ENCODE data around the gene CSNK2A3.

CSNK2A3 gene

DNA sequence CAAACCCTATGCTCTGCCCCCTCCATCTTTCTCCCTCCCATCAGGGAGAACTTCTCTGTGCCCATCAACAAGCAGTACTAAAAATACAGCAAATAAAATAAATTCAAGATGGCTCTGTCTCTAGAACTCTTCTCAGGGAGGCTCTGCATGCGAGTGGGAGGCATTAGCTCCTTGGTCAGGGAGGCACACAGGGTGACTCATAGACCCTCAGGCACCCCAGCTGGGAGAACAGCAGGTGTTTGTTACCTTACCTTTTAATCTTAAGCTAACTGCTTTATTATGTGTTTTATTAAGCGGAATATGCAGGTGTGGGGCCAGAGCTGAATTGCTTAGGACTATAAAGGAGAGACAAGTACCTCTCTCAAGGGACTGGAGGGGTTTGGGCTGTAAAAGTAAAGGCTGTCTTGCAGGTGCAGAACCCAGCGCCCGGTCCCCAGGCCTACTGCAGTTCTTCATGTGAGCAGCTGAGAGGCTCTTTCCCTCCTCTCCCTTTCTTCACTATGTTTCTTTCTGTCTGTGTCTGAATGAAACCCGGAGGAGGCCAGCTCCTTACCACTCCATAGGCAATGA, 20.8 kb downstream of the CSNK2A3 start:
- H3K4me2 ChIP-seq (ENCODE audit: low read depth, low read length, poor library complexity, severe bottlenecking): no peak overlapping the region
- H3K36me3 ChIP-seq (ENCODE audit: insufficient read depth, low read length): no peaks in the 10 kb centered on the region
- no peaks in the 10 kb centered on the region for H3K9me2 ChIP-seq (replicated peaks; ENCODE audit: low read depth, low read length)
- H3K4me1 ChIP-seq (ENCODE audit: insufficient read depth, low read length, poor library complexity, severe bottlenecking): peaks cover 7% of the 10 kb centered on the region
- no peaks in the 10 kb centered on the region for H3K9me3 ChIP-seq (ENCODE audit: insufficient read depth, low read depth, low read length)
- no peaks in the 10 kb centered on the region for H3K79me2 ChIP-seq (ENCODE audit: insufficient read depth, low read length)
- H4K20me1 ChIP-seq (ENCODE audit: insufficient read depth, low read length, poor library complexity, severe bottlenecking): no peaks in the 10 kb centered on the region
- H3F3A ChIP-seq (ENCODE audit: low read depth): no peaks in the 10 kb centered on the region
- H2AFZ ChIP-seq (ENCODE audit: low read length): no peak overlapping the region
- no peak for TF ChIP-seq EZH2phosphoT487 (IDR thresholded peaks at IDR 0.05; ENCODE audit: borderline replicate concordance)
- no peak for TF ChIP-seq CTCF (conservative IDR thresholded peaks at IDR 0.05; ENCODE audit: low read length)
- no peak overlapping the region for H3K9ac ChIP-seq (ENCODE audit: low read depth, low read length, poor library complexity, severe bottlenecking)
- H3K4me3 ChIP-seq (ENCODE audit: low read length, poor library complexity, severe bottlenecking): no peak overlapping the region
- no peaks in the 10 kb centered on the region for H3K27me3 ChIP-seq (ENCODE audit: insufficient read depth, low read length, poor library complexity, severe bottlenecking)

- Histone ChIP-seq H3K4me3 (ENCODE audit: low read length, poor library complexity, severe bottlenecking) (no peak overlapping the region), H4K20me1 (ENCODE audit: insufficient read depth, low read length, poor library complexity, severe bottlenecking) (no peaks in the 10 kb centered on the region), H3K36me3 (ENCODE audit: insufficient read depth, low read length) (no peaks in the 10 kb centered on the region), H3K4me1 (ENCODE audit: insufficient read depth, low read length, poor library complexity, severe bottlenecking) (no peaks in the 10 kb centered on the region), H2AFZ (ENCODE audit: low read length) (no peak overlapping the region), H3K79me2 (ENCODE audit: insufficient read depth, low read length) (no peaks in the 10 kb centered on the region), H3K9me3 (ENCODE audit: insufficient read depth, low read depth, low read length) (no peaks in the 10 kb centered on the region), H3K9me2 (replicated peaks; ENCODE audit: low read depth, low read length) (no peaks in the 10 kb centered on the region), H3K9ac (ENCODE audit: low read depth, low read length, poor library complexity, severe bottlenecking) (no peak overlapping the region), H3F3A (ENCODE audit: low read depth) (no peaks in the 10 kb centered on the region), H3K27me3 (ENCODE audit: insufficient read depth, low read length, poor library complexity, severe bottlenecking) (no peaks in the 10 kb centered on the region), H3K4me2 (ENCODE audit: low read depth, low read length, poor library complexity, severe bottlenecking) (no peak overlapping the region)
- TF ChIP-seq EZH2phosphoT487 (IDR thresholded peaks at IDR 0.05; ENCODE audit: borderline replicate concordance) (no peak), CTCF (conservative IDR thresholded peaks at IDR 0.05; ENCODE audit: low read length) (no peak)
Measured at GRCh38 chr11:11329062-11329806, 23.8 kb downstream of the CSNK2A3 start.

DNA sequence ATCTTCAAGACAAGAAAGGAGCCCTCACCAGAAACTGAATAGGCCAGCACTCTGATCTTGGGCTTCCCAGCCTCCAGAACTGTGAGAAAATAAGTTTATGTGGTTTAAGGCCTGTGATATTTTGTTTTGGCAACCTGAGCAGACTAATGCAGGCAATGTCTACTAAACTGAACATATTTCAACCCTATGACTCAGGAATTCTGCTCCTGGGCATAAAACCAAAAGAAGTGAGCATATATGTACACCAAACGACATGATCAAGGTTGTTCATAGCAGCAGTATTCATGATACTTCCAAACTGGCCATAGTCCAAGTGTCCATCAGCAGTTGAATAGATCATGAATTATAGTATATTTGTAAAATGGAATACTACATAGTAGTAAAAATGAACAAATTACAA, 29.0 kb downstream of the CSNK2A3 start:
- no peaks in the 10 kb centered on the region for H3K4me1 ChIP-seq (ENCODE audit: insufficient read depth, low read length, poor library complexity, severe bottlenecking)

More for the DNA sequence above, 29.0 kb downstream of the CSNK2A3 start:
- Histone ChIP-seq H3F3A (ENCODE audit: low read depth) (no peaks in the 10 kb centered on the region), H3K27me3 (ENCODE audit: insufficient read depth, low read length, poor library complexity, severe bottlenecking) (no peaks in the 10 kb centered on the region), H4K20me1 (ENCODE audit: insufficient read depth, low read length, poor library complexity, severe bottlenecking) (no peaks in the 10 kb centered on the region), H3K36me3 (ENCODE audit: insufficient read depth, low read length) (no peaks in the 10 kb centered on the region), H3K9me2 (replicated peaks; ENCODE audit: low read depth, low read length) (no peaks in the 10 kb centered on the region), H3K79me2 (ENCODE audit: insufficient read depth, low read length) (no peaks in the 10 kb centered on the region), H3K4me3 (ENCODE audit: low read length, poor library complexity, severe bottlenecking) (no peak overlapping the region), H2AFZ (ENCODE audit: low read length) (no peak overlapping the region), H3K9me3 (ENCODE audit: insufficient read depth, low read depth, low read length) (no peaks in the 10 kb centered on the region), H3K4me2 (ENCODE audit: low read depth, low read length, poor library complexity, severe bottlenecking) (no peak overlapping the region), H3K9ac (ENCODE audit: low read depth, low read length, poor library complexity, severe bottlenecking) (no peak overlapping the region)
- TF ChIP-seq CTCF (conservative IDR thresholded peaks at IDR 0.05; ENCODE audit: low read length) (no peak), EZH2phosphoT487 (IDR thresholded peaks at IDR 0.05; ENCODE audit: borderline replicate concordance) (no peak)

Data from Loucy (cell line).